ENCODE results near the gene PHF19.

The PHF19 gene

DNA sequence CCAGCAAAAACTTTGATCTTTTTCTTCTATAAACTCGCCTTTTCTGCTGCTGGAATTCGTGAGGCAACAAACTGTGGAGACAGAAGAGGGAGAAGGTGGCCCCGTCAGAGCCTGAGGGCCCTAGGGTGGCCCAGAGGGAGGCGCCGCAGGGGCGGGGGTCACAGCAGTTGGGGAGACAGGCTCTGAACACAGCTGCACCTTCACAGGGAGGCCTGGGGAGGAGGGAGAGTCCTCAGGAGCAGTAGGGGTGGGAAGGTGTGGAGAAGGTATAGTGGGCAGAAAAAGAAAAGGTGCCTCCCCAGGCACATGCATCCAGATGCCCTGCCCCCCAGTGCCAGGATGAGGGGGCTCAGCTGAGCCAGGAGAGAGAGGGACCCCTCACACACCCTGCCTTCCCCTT lies 15.1 kb downstream of the PHF19 start:
- TF ChIP-seq, protein P1, sequence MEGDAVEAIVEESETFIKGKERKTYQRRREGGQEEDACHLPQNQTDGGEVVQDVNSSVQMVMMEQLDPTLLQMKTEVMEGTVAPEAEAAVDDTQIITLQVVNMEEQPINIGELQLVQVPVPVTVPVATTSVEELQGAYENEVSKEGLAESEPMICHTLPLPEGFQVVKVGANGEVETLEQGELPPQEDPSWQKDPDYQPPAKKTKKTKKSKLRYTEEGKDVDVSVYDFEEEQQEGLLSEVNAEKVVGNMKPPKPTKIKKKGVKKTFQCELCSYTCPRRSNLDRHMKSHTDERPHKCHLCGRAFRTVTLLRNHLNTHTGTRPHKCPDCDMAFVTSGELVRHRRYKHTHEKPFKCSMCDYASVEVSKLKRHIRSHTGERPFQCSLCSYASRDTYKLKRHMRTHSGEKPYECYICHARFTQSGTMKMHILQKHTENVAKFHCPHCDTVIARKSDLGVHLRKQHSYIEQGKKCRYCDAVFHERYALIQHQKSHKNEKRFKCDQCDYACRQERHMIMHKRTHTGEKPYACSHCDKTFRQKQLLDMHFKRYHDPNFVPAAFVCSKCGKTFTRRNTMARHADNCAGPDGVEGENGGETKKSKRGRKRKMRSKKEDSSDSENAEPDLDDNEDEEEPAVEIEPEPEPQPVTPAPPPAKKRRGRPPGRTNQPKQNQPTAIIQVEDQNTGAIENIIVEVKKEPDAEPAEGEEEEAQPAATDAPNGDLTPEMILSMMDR (conservative IDR thresholded peaks at IDR 0.05), result no peak
- no peak for TF ChIP-seq ZFX (IDR thresholded peaks at IDR 0.05)
- H3K27ac ChIP-seq, result no peak overlapping the region

DNA sequence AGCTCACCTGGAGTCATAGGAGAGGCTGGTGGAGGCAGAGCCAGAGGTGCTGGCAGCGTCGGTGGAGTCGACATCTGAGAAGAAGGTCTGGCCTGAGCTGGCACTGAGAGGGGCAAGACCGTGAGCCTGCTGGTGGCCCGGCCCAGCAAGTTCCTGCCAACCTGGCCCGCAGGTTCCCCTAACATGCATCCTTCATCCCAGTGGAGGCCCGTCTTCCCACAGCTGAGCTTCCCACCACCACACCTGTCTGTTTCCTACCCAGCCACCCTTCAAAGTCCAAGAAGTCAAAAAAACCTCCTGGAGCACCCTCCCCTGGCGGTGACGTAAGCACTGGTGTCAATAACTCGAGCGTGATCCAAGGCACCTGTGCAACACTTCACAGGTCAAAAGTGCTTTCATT lies 16.9 kb downstream of the PHF19 start:
- TF ChIP-seq ZFX (IDR thresholded peaks at IDR 0.05), result no peak
- TF ChIP-seq, protein P1 (conservative IDR thresholded peaks at IDR 0.05), result no peak
- H3K27ac ChIP-seq, result no peak overlapping the region

DNA sequence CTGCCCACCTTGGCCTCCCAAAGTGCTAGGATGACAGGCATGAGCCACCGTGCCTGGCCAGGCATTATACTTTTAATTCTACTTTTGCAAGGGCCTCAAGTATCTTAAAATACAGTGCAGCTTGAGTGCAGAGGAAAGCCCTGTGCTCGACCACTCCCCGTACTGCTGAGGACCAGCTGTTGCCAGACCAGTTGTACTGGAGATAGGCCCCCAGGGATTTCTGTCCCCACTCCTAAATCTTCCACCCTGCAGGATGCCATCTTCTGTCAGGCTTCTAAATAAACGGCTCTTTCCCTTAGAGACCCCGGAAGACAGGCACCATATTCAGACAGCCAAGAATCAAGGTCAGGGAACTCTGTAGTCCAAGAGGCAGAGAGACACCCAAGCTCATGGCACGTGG lies 17.6 kb downstream of the PHF19 start:
- H3K27ac ChIP-seq, result no peak overlapping the region
- TF ChIP-seq, protein P1 (conservative IDR thresholded peaks at IDR 0.05), result no peak
- TF ChIP-seq ZFX (IDR thresholded peaks at IDR 0.05), result no peak

DNA sequence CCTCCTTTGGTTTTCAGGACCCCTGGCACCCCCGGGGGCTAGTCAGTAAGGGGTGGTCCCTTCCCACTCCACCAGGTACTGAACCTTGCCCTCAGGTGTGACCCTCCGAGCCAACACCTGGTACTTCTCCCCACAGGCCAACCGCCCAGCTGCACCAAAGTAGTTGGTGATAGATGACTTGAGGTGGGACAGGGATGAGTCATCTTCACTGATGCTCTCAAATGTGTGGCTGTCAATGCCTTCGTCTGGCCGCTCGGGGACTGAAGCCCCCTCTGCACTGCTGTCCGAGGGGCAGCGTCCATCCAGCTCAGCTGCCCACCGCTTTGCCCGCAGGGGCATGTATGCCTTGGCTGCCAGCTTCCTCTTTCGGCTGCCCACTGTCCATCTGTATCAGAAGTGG lies 19.1 kb downstream of the PHF19 start:
- H3K27ac ChIP-seq, result no peak overlapping the region
- TF ChIP-seq ZFX (IDR thresholded peaks at IDR 0.05), result no peak
- TF ChIP-seq, protein P1 (conservative IDR thresholded peaks at IDR 0.05), result no peak

DNA sequence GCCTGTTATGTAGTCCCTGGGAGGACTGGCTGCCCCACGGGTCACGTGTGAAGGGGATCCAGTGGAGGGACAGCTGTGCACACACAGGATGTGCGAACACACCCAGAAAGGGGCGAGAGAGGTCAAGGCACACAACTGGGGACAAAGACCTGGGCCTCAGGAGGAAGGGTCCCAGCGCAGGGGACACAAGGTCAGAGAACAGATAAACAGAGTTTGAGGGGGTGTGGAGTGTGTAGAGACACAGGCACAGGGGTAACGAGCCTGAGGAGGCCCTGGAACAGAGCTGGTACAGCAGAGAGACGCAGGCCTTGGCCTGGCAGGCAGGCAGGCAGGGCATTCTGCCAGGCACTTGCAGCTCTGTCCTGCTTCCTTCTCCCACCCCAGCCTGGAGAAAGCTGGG lies 19.5 kb downstream of the PHF19 start:
- 0 out of 2 replicates have a peak overlapping the region, but pooled peaks have one; percentile 0 for H3K27ac ChIP-seq
- TF ChIP-seq, protein P1 (conservative IDR thresholded peaks at IDR 0.05), result no peak
- TF ChIP-seq ZFX (IDR thresholded peaks at IDR 0.05), result no peak

DNA sequence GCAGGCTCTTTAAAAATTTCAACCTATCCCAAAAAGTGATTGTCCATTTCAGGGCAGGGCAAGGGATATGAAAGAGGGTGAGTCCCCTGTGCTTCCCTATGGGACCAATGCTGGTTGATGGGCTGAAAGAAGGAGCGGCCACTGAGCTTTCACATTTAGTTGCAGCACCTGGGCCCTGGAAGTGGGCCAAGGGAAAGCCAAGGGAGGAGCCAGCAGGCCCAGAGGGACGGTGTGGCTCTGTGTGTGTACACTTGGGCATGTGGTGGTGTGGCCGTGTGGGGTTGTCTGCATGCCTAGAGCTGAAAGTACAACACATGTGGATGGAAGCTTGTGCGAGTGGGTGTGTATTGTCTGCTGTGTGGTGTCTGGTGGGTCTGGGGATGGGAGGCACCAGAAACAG lies 20.3 kb downstream of the PHF19 start:
- H3K27ac ChIP-seq, result no peak overlapping the region
- TF ChIP-seq, protein P1 (conservative IDR thresholded peaks at IDR 0.05), result no peak
- TF ChIP-seq ZFX (IDR thresholded peaks at IDR 0.05), result no peak

DNA sequence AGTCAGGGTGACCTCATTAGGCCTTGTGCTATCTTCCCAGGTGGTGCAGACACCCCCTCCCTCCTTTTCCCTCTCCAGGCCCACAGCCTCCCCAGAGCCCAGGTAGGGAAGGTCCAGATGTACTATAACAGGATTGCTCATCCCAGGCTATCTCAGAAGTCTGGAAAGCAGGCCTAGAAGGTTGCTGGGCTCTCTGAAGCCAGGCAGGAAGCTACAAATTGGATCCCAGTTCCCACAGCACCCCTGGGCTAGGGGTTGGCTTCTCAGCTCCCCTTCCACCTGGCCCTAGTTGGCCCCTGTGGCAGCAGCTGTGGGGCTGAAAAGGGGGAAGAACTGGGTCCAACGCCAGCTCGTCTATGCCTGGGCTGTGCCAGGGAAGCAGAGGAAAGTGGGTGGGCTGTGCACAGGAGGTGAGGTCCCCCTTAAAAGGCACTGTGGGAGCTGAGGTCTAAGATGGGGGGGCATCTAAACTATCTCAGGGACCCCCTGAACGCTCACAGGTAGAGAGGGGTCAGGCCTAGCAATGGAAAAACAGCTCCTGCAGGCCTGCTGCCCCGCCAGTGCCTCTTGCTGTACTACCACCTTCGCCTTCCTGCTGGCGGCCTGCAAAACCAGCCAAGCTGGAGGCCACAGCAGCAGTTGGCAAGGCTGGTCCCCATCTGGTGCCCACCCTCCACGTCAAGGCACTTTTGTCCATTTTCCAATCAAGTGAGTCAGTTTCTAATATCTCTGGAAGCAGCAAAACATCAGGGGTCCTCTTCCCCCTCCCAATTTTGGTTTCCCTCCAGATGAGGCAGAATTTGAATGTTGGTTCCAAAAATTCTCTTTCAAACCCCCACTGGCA lies 20.9 kb downstream of the PHF19 start:
- no peak overlapping the region for H3K27ac ChIP-seq
- TF ChIP-seq ZFX (IDR thresholded peaks at IDR 0.05), result no peak
- TF ChIP-seq, protein P1 (conservative IDR thresholded peaks at IDR 0.05), result no peak
